Panc1 (cell line): ENCODE data around the gene CNOT4. TPM values are rescaled to one million over a fixed set of nuclear protein-coding genes. Genes with fewer than 3 reads are reported as not detected.

ENCODE experiments used
- ATAC-seq: fragments of 200-7000 bp; cut with Tn5 transposase; 2 replicates; pipeline ENCODE4 v1.9.1; 2020; ENCODE audit warnings: mild to moderate bottlenecking, moderate library complexity
- BruUV-seq: library from RNA; stranded (reverse); fragments of 400-500 nt; replicated peaks from 2 replicates; lab custom pipeline; 2021; lab: Mats Ljungman, UMichigan
- CTCF ChIA-PET: fragments of 300-600 bp; sonication (Branson Sonifier 250); formaldehyde crosslinking; loops from one replicate; lab custom pipeline; 2022; ENCODE audit warnings: antibody characterized with exemption; lab: Charles Lee
- POLR2A ChIA-PET: fragments of 300-600 bp; sonication (Branson Sonifier 250); formaldehyde crosslinking; loops from one replicate; lab custom pipeline; 2022; ENCODE audit warnings: antibody characterized with exemption; lab: Charles Lee
- DNase-seq: peaks from one replicate; pipeline ENCODE4 v3.0.0-alpha.2; 2010; ENCODE audit warnings: low read depth, low spot score
- H3K27ac ChIP-seq: 2 replicates; pipeline ENCODE4 v1.5.1; 2011; ENCODE audit warnings: mild to moderate bottlenecking, low read length, inconsistent platforms
- H3K27me3 ChIP-seq: fragments of 200-500 bp; sonication (Bioruptor generic); 2 replicates; pipeline ENCODE4 v1.6.0; 2014; ENCODE audit warnings: low read length, inconsistent platforms; ENCODE audit not compliant: control insufficient read depth, insufficient read depth
- H3K36me3 ChIP-seq: fragments of 200-500 bp; sonication (Bioruptor generic); 2 replicates; pipeline ENCODE4 v1.5.1; 2014; ENCODE audit warnings: inconsistent platforms, mild to moderate bottlenecking, low read length, moderate library complexity; ENCODE audit not compliant: control insufficient read depth, insufficient read depth
- H3K4me1 ChIP-seq: 2 replicates; pipeline ENCODE4 v1.5.1; 2011; ENCODE audit warnings: inconsistent platforms, mild to moderate bottlenecking, low read length, moderate library complexity; ENCODE audit not compliant: control insufficient read depth, insufficient read depth
- H3K4me3 ChIP-seq, 2 experiments: 2 replicates each; pipeline ENCODE4 v1.5.1; 2011 to 2012; ENCODE audit warnings: low read depth in 2 of 2, low read length in 2 of 2, mild to moderate bottlenecking in 2 of 2, inconsistent platforms in 1 of 2, moderate library complexity in 1 of 2
- H3K9me3 ChIP-seq: fragments of 200-500 bp; sonication (Bioruptor generic); 2 replicates; pipeline ENCODE4 v1.5.1; 2014; ENCODE audit warnings: low read depth, mild to moderate bottlenecking, inconsistent platforms, low read length, moderate library complexity; ENCODE audit not compliant: control insufficient read depth, insufficient read depth
- CTCF ChIP-seq: fragments of 450-650 bp; IDR thresholded peaks from 2 replicates; pipeline ENCODE4 v1.5.1; 2017; ENCODE audit warnings: mild to moderate bottlenecking
- POLR2AphosphoS5 ChIP-seq: IDR thresholded peaks from 2 replicates; pipeline ENCODE4 v1.6.1; 2012; ENCODE audit warnings: mild to moderate bottlenecking, low read depth, low read length, moderate library complexity
- REST ChIP-seq, 2 experiments: IDR thresholded peaks; 2 replicates each; pipeline ENCODE4 v1.6.1; 2011 to 2012; ENCODE audit warnings: low read depth in 2 of 2, control low read depth in 1 of 2, low read length in 1 of 2, mild to moderate bottlenecking in 1 of 2, moderate library complexity in 1 of 2; ENCODE audit not compliant: insufficient read depth in 1 of 2
- SIN3A ChIP-seq: IDR thresholded peaks from 2 replicates; pipeline ENCODE4 v1.6.1; 2012; ENCODE audit warnings: low read depth, mild to moderate bottlenecking, low read length, moderate library complexity, borderline replicate concordance; ENCODE audit not compliant: insufficient read depth
- TCF7L2 ChIP-seq: IDR thresholded peaks from 2 replicates; pipeline ENCODE4 v1.6.1; 2011; ENCODE audit warnings: mild to moderate bottlenecking, low read depth, low read length, inconsistent platforms
- in situ Hi-C: cut with HindIII; loops from 2 replicates; pipeline ENCODE4 v1.10.0; 2016; ENCODE audit warnings: low sequenced_read_pairs, low pct_unique_long_range_greater_than_20kb
- intact Hi-C: fragments of 100-400 bp; cut with micrococcal nuclease; formaldehyde crosslinking; loops from one replicate; pipeline ENCODE4 v1.10.0; 2022; ENCODE audit not compliant: unreplicated experiment
- total RNA-seq: library from RNA; stranded (reverse); gene quantifications from one replicate; pipeline ENCODE4 v1.2.1, GENCODE V29; 2021; ENCODE audit not compliant: unreplicated experiment

Gene CNOT4
- total RNA-seq, 1 experiment from 2014 or later, result 22.3 TPM

GRCh38 chr7:135420786-135421185, 89.1 kb downstream of the CNOT4 start:
- POLR2A ChIA-PET, result no interaction called here
- intact Hi-C loops (no loop called here), in situ Hi-C loops (no loop called here)
- no peak overlapping the region for H3K4me3 ChIP-seq
- no peaks in the 10 kb centered on the region for H3K4me1 ChIP-seq
- CTCF ChIA-PET, result no interaction called here
- no peaks in the 10 kb centered on the region for H3K27me3 ChIP-seq
- BruUV-seq, result no TSS peak
- H3K36me3 ChIP-seq, result no peaks in the 10 kb centered on the region
- H3K9me3 ChIP-seq, result no peaks in the 10 kb centered on the region
- TF ChIP-seq SIN3A (no peak), TCF7L2 (no peak), CTCF (no peak), POLR2AphosphoS5 (no peak), REST (IDR thresholded peaks at IDR 0.05; ENCODE audit: insufficient read depth in 1 of 2, low read depth in 2 of 2, low read length in 1 of 2) (no peak)
- DNase-seq (no peak), ATAC-seq (no peak)
- no peak overlapping the region for H3K27ac ChIP-seq

- ATAC-seq (no peak), DNase-seq (no peak)
- no peak for TF ChIP-seq TCF7L2
- no peak for TF ChIP-seq SIN3A
- no peak for TF ChIP-seq CTCF
- TF ChIP-seq REST (IDR thresholded peaks at IDR 0.05; ENCODE audit: insufficient read depth in 1 of 2, low read depth in 2 of 2, low read length in 1 of 2), result no peak
- no peak for TF ChIP-seq POLR2AphosphoS5
- peaks cover 3% of the 10 kb centered on the region; the same call in 1 of the 2 replicates for H3K36me3 ChIP-seq
- ChIA-PET POLR2A (no interaction called here), CTCF (interaction anchor here (0.6 kb wide), 1 partner anchor 148 kb away, joined by 5 read pairs; no protein-coding TSS in a partner anchor)
- H3K9me3 ChIP-seq, result no peaks in the 10 kb centered on the region
- no peak overlapping the region for H3K27ac ChIP-seq
- in situ Hi-C loops, result no loop called here
- H3K4me3 ChIP-seq, result no peak overlapping the region
- H3K4me1 ChIP-seq, result no peaks in the 10 kb centered on the region
- H3K27me3 ChIP-seq, result no peaks in the 10 kb centered on the region
- intact Hi-C loops, result loop anchor here (5.0 kb wide), 1 partner anchor 81 kb away; no protein-coding TSS in a partner anchor
- no TSS peak for BruUV-seq
Observed at GRCh38 chr7:135416431-135416830, 93.5 kb downstream of the CNOT4 start.
